Astrocyte (in vitro differentiated cells and primary cell): ENCODE results near the gene GRB10. TPM values are rescaled to one million over a fixed set of nuclear protein-coding genes. Genes with fewer than 3 reads are reported as not detected.
A peak's percentile ranks its signal among the peaks of the same experiment; 100 is the strongest.

Experiments used
- DNase-seq: peaks from one replicate; pipeline ENCODE4 v3.0.0-alpha.2; 2010; ENCODE audit warnings: low read depth
- FAIRE-seq: peaks from 2 replicates; lab custom pipeline; 2011; peaks lifted over from hg19 to GRCh38; lab: Jason Lieb, UNC
- H2AFZ ChIP-seq: 2 replicates; pipeline ENCODE4 v1.6.0; 2012; ENCODE audit warnings: low read depth, low read length, inconsistent platforms
- H3K27ac ChIP-seq: 2 replicates; pipeline ENCODE4 v1.5.1; 2011; ENCODE audit warnings: low read depth, low read length, inconsistent platforms
- H3K27me3 ChIP-seq: 2 replicates; pipeline ENCODE4 v1.6.0; 2011; ENCODE audit warnings: low read length, inconsistent platforms; ENCODE audit not compliant: insufficient read depth
- H3K36me3 ChIP-seq: 2 replicates; pipeline ENCODE4 v1.5.1; 2011; ENCODE audit warnings: low read length, inconsistent platforms; ENCODE audit not compliant: insufficient read depth
- H3K4me1 ChIP-seq: 2 replicates; pipeline ENCODE4 v1.5.1; 2011; ENCODE audit warnings: low read length, inconsistent platforms; ENCODE audit not compliant: insufficient read depth
- H3K4me2 ChIP-seq: 2 replicates; pipeline ENCODE4 v1.6.0; 2012; ENCODE audit warnings: low read length, inconsistent platforms
- H3K4me3 ChIP-seq: 2 replicates; pipeline ENCODE4 v1.5.1; 2011; ENCODE audit warnings: low read depth, mild to moderate bottlenecking, low read length, inconsistent platforms; ENCODE audit not compliant: insufficient read depth
- H3K79me2 ChIP-seq: 2 replicates; pipeline ENCODE4 v1.6.0; 2012; ENCODE audit warnings: mild to moderate bottlenecking, low read length, inconsistent platforms; ENCODE audit not compliant: insufficient read depth
- H3K9ac ChIP-seq: 2 replicates; pipeline ENCODE4 v1.6.0; 2012; ENCODE audit warnings: mild to moderate bottlenecking, low read length, inconsistent platforms
- H3K9me3 ChIP-seq: 2 replicates; pipeline ENCODE4 v1.5.1; 2012; ENCODE audit warnings: low read depth, mild to moderate bottlenecking, low read length, inconsistent platforms; ENCODE audit not compliant: insufficient read depth
- H4K20me1 ChIP-seq: 2 replicates; pipeline ENCODE4 v1.6.0; 2012; ENCODE audit warnings: low read length, inconsistent platforms; ENCODE audit not compliant: insufficient read depth
- H3K27ac Mint-ChIP-seq: one replicate; pipeline ENCODE4 v1.8.0; 2021; ENCODE audit warnings: mild to moderate bottlenecking, mixed read lengths; ENCODE audit not compliant: unreplicated experiment
- H3K27me3 Mint-ChIP-seq: one replicate; pipeline ENCODE4 v1.8.0; 2021; ENCODE audit warnings: low read depth, mixed read lengths; ENCODE audit not compliant: unreplicated experiment
- H3K36me3 Mint-ChIP-seq: one replicate; pipeline ENCODE4 v1.8.0; 2021; ENCODE audit warnings: low read depth, mixed read lengths; ENCODE audit not compliant: unreplicated experiment
- H3K4me1 Mint-ChIP-seq: one replicate; pipeline ENCODE4 v1.8.0; 2021; ENCODE audit warnings: low read depth, mixed read lengths; ENCODE audit not compliant: unreplicated experiment
- H3K4me3 Mint-ChIP-seq: one replicate; pipeline ENCODE4 v1.8.0; 2021; ENCODE audit warnings: mild to moderate bottlenecking, moderate library complexity, mixed read lengths; ENCODE audit not compliant: unreplicated experiment
- H3K9me3 Mint-ChIP-seq: one replicate; pipeline ENCODE4 v1.8.0; 2021; ENCODE audit warnings: mild to moderate bottlenecking, mixed read lengths; ENCODE audit not compliant: unreplicated experiment
- CTCF ChIP-seq: IDR thresholded peaks from 2 replicates; pipeline ENCODE4 v1.5.1; 2011; ENCODE audit warnings: low read depth, mild to moderate bottlenecking, inconsistent platforms, low read length, moderate library complexity; ENCODE audit not compliant: insufficient read depth
- EZH2 ChIP-seq: IDR thresholded peaks from 2 replicates; pipeline ENCODE4 v1.6.1; 2012; ENCODE audit warnings: mild to moderate bottlenecking, low read length, inconsistent platforms; ENCODE audit not compliant: insufficient read depth
- total RNA-seq: library from RNA; stranded (reverse); gene quantifications from 2 replicates; pipeline ENCODE4 v1.2.1, GENCODE V29; 2021

The GRB10 gene
- total RNA-seq, 1 donor from 2014 or later = 81.9 TPM

GRCh38 chr7:50666124-50666496 is 116.6 kb downstream of the GRB10 start:
- FAIRE-seq = no peak
- no peak overlapping the region for H3K27ac ChIP-seq
- Mint-ChIP-seq H3K27ac (no peak overlapping the region), H3K36me3 (peaks cover 57% of the 10 kb centered on the region), H3K4me1 (peaks cover 26% of the 10 kb centered on the region), H3K9me3 (peaks cover 8% of the 10 kb centered on the region), H3K27me3 (no peaks in the 10 kb centered on the region), H3K4me3 (no peak overlapping the region)
- peaks cover 37% of the 10 kb centered on the region for H3K4me1 ChIP-seq
- H3K4me2 ChIP-seq = peak overlapping the region; percentile 61
- H3K9ac ChIP-seq = no peak overlapping the region
- H3K4me3 ChIP-seq = no peak overlapping the region
- DNase-seq = no peak
- TF ChIP-seq CTCF (no peak), EZH2 (no peak)
- H3K9me3 ChIP-seq = no peaks in the 10 kb centered on the region
- no peak overlapping the region for H2AFZ ChIP-seq
- peaks cover 69% of the 10 kb centered on the region for H3K79me2 ChIP-seq
- H3K36me3 ChIP-seq = peaks cover 19% of the 10 kb centered on the region
- H3K27me3 ChIP-seq = no peaks in the 10 kb centered on the region
- peaks cover 95% of the 10 kb centered on the region for H4K20me1 ChIP-seq

GRCh38 chr7:50665403-50666123 is 117.1 kb downstream of the GRB10 start:
- DNase-seq (peak; percentile 39), FAIRE-seq (no peak)
- H3K9ac ChIP-seq = peak overlapping the region; percentile 29
- peaks cover 26% of the 10 kb centered on the region for H3K4me1 Mint-ChIP-seq
- peaks cover 95% of the 10 kb centered on the region for H4K20me1 ChIP-seq
- TF ChIP-seq EZH2 (no peak), CTCF (no peak)
- no peak overlapping the region for H3K27ac Mint-ChIP-seq
- H3K4me2 ChIP-seq = peak overlapping the region; percentile 61
- peak overlapping the region; percentile 47 for H3K27ac ChIP-seq
- H3K36me3 Mint-ChIP-seq = peaks cover 52% of the 10 kb centered on the region
- H3K9me3 ChIP-seq = no peaks in the 10 kb centered on the region
- peaks cover 5% of the 10 kb centered on the region for H3K9me3 Mint-ChIP-seq
- H3K27me3 Mint-ChIP-seq = no peaks in the 10 kb centered on the region
- peaks cover 37% of the 10 kb centered on the region for H3K4me1 ChIP-seq
- H3K27me3 ChIP-seq = no peaks in the 10 kb centered on the region
- peaks cover 19% of the 10 kb centered on the region for H3K36me3 ChIP-seq
- H3K4me3 Mint-ChIP-seq = no peak overlapping the region
- no peak overlapping the region for H3K4me3 ChIP-seq
- no peak overlapping the region for H2AFZ ChIP-seq
- H3K79me2 ChIP-seq = peaks cover 69% of the 10 kb centered on the region

GRCh38 chr7:50664937-50665336 is 117.8 kb downstream of the GRB10 start:
- Mint-ChIP-seq H3K27me3 (no peaks in the 10 kb centered on the region), H3K4me1 (peaks cover 26% of the 10 kb centered on the region), H3K9me3 (peaks cover 3% of the 10 kb centered on the region), H3K27ac (no peak overlapping the region), H3K4me3 (no peak overlapping the region), H3K36me3 (peaks cover 48% of the 10 kb centered on the region)
- Histone ChIP-seq H3K27ac (peak overlapping the region; percentile 47), H3K4me3 (no peak overlapping the region), H4K20me1 (peaks cover 95% of the 10 kb centered on the region), H2AFZ (no peak overlapping the region), H3K4me1 (peaks cover 37% of the 10 kb centered on the region), H3K9me3 (no peaks in the 10 kb centered on the region), H3K36me3 (peaks cover 18% of the 10 kb centered on the region), H3K79me2 (peaks cover 68% of the 10 kb centered on the region), H3K27me3 (no peaks in the 10 kb centered on the region), H3K9ac (peak overlapping the region; percentile 29), H3K4me2 (peak overlapping the region; percentile 61)
- FAIRE-seq = no peak
- TF ChIP-seq EZH2 (no peak), CTCF (no peak)
- DNase-seq = no peak
